Thyroid gland (tissue), 4 donors: ENCODE measurements around the gene L3MBTL4.

ENCODE experiments used
- POLR2A ChIP-seq, 2 donors: fragments of 450-650 bp; IDR thresholded peaks; one replicate each; pipeline ENCODE4 v1.6.1; 2017; ENCODE audit warnings: antibody characterized with exemption in 2 of 2, mild to moderate bottlenecking in 2 of 2, moderate library complexity in 1 of 2
- TF ChIP-seq, protein P1 (sequence below), 6 experiments: fragments of 200-600 bp in 3 of 6; fragments of 450-650 bp in 3 of 6; sonication (generic) in 3 of 6; IDR thresholded peaks; one replicate each; pipeline ENCODE4 v1.5.1; 2016 to 2019; ENCODE audit warnings: antibody characterized with exemption in 6 of 6, mild to moderate bottlenecking in 2 of 6, inconsistent platforms in 1 of 6, moderate library complexity in 1 of 6

DNA sequence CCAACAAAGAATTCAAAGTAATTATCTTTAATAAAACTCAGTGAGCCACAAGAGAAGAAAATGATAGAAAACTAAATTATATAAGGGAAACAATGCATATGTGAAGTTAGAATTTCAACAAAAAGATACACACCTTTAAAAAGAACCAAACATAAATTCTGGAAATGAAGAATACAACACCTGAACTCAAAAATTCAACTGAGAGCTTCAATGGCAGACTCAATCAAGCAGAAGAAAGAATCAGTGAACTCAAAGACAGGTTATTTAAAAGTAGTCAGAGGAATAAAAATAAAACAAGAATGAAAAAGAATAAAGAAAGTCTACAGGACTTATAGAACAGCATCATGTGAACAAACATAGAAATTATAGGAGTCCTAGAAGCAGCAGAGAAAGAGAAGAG, 73.4 kb downstream of the L3MBTL4 start:
- TF ChIP-seq, protein P1, sequence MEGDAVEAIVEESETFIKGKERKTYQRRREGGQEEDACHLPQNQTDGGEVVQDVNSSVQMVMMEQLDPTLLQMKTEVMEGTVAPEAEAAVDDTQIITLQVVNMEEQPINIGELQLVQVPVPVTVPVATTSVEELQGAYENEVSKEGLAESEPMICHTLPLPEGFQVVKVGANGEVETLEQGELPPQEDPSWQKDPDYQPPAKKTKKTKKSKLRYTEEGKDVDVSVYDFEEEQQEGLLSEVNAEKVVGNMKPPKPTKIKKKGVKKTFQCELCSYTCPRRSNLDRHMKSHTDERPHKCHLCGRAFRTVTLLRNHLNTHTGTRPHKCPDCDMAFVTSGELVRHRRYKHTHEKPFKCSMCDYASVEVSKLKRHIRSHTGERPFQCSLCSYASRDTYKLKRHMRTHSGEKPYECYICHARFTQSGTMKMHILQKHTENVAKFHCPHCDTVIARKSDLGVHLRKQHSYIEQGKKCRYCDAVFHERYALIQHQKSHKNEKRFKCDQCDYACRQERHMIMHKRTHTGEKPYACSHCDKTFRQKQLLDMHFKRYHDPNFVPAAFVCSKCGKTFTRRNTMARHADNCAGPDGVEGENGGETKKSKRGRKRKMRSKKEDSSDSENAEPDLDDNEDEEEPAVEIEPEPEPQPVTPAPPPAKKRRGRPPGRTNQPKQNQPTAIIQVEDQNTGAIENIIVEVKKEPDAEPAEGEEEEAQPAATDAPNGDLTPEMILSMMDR (IDR thresholded peaks at IDR 0.05), result no peak
- TF ChIP-seq POLR2A (IDR thresholded peaks at IDR 0.05), result no peak
